K562 (cell line): ENCODE measurements around the gene YOD1. TPM values are rescaled to one million over a fixed set of nuclear protein-coding genes. Genes with fewer than 3 reads are reported as not detected.
A peak's percentile ranks its signal among the peaks of the same experiment; 100 is the strongest.

Experiments used
- ARID2 ChIP-seq: fragments of 450-650 bp; IDR thresholded peaks from 2 replicates; pipeline ENCODE4 v1.6.1; 2017; ENCODE audit warnings: antibody characterized with exemption, mild to moderate bottlenecking
- FOXK2 ChIP-seq, 2 experiments: fragments of 450-650 bp; IDR thresholded peaks in 1 of 2; conservative IDR thresholded peaks in 1 of 2; 2 replicates each; pipeline ENCODE4 v1.6.1; 2016; ENCODE audit warnings: low read depth in 2 of 2, mild to moderate bottlenecking in 1 of 2
- HDAC6 ChIP-seq: IDR thresholded peaks from 2 replicates; pipeline ENCODE4 v1.6.1; 2012; ENCODE audit warnings: low read depth, mild to moderate bottlenecking, control low read depth, inconsistent platforms, low read length, moderate library complexity
- MYC ChIP-seq, 2 experiments: fragments of 250-450 bp in 1 of 2; sonication (Bioruptor Pico) in 1 of 2; IDR thresholded peaks; 2 replicates each; pipeline versions ENCODE4 v1.5.1 to v1.6.1; 2012 to 2021; ENCODE audit warnings: low read depth in 2 of 2, borderline replicate concordance in 1 of 2, improper control_type of control experiment in 1 of 2, low read length in 1 of 2, mild to moderate bottlenecking in 1 of 2, moderate library complexity in 1 of 2
- NFE2 ChIP-seq: IDR thresholded peaks from 2 replicates; pipeline ENCODE4 v1.6.1; 2014; ENCODE audit warnings: antibody characterized with exemption, low read depth
- NR2F6 ChIP-seq: fragments of 450-650 bp; formaldehyde crosslinking; IDR thresholded peaks from 2 replicates; pipeline ENCODE4 v1.4.0; 2020; ENCODE audit warnings: mild to moderate bottlenecking
- ZNF253 ChIP-seq: fragments of 250-450 bp; sonication (Bioruptor Pico); conservative IDR thresholded peaks from 2 replicates; pipeline ENCODE4 v1.6.1; 2021; ENCODE audit warnings: mild to moderate bottlenecking
- ZNF589 ChIP-seq: fragments of 200-800 bp; sonication (Bioruptor generic); IDR thresholded peaks from 2 replicates; pipeline ENCODE4 v1.6.1; 2016; ENCODE audit warnings: low read depth, missing genetic modification characterization, missing compliant biosample characterization
- ZNF764 ChIP-seq: fragments of 250-450 bp; sonication (Bioruptor Pico); IDR thresholded peaks from 2 replicates; pipeline ENCODE4 v1.4.0; 2020; ENCODE audit warnings: low read depth, mild to moderate bottlenecking, moderate library complexity
- polyA plus RNA-seq, 8 experiments: library from polyadenylated mRNA; depleted of rRNA in 4 of 8; stranded (reverse) in 5 of 8; unstranded in 3 of 8; fragments of >200 nt; fragmentation: Nextera tagmentation in 2 of 8; fragmentation: Illumina TruSeq in 1 of 8; extraction: Ambion mirVana in 2 of 8; extraction: Trizol in 1 of 8; gene quantifications; 2 replicates each; pipeline versions ENCODE4 v1.2.1 to v1.2.3, GENCODE V29; 2011 to 2014; ENCODE audit warnings: inconsistent platforms in 1 of 8, missing spikeins in 1 of 8
- total RNA-seq, 7 experiments: library from RNA; depleted of rRNA in 6 of 7; stranded (reverse); fragments of >200 nt in 6 of 7; fragmentation: Illumina TruSeq in 2 of 7; extraction: Trizol in 2 of 7; gene quantifications; 2 replicates each; pipeline versions ENCODE4 v1.2.1 to v1.2.3, GENCODE V29; 2011 to 2021; ENCODE audit warnings: low replicate concordance in 1 of 7
- TF ChIP-seq, protein P1 (sequence below): fragments of 250-450 bp; sonication (Bioruptor Pico); IDR thresholded peaks from 2 replicates; pipeline ENCODE4 v1.6.1; 2021; ENCODE audit warnings: mild to moderate bottlenecking
- TF ChIP-seq, protein P2 (sequence below): fragments of 450-650 bp; IDR thresholded peaks from 2 replicates; pipeline ENCODE4 v1.6.1; 2014; ENCODE audit warnings: low read depth, mild to moderate bottlenecking, moderate library complexity, borderline replicate concordance
- TF ChIP-seq, protein P3 (sequence below): IDR thresholded peaks from 2 replicates; pipeline ENCODE4 v1.6.1; 2011; ENCODE audit not compliant: insufficient read length; ENCODE audit errors: extremely low read depth
- TF ChIP-seq, protein P4 (sequence below): fragments of 450-650 bp; formaldehyde crosslinking; IDR thresholded peaks from 2 replicates; pipeline ENCODE4 v1.4.0; 2020; ENCODE audit warnings: mild to moderate bottlenecking, moderate library complexity
- TF ChIP-seq, protein P5 (sequence below), 2 experiments: fragments of 450-650 bp; IDR thresholded peaks; 2 replicates each; pipeline ENCODE4 v1.6.1; 2016; ENCODE audit warnings: mild to moderate bottlenecking in 2 of 2, borderline replicate concordance in 1 of 2, low read depth in 1 of 2, moderate library complexity in 1 of 2

Gene YOD1
- total and polyA plus RNA-seq, 9 of the 15 experiments (the other 6 are each of a cell fraction or from before 2014, with no cell fraction given) = 18.2 to 78.1 (median 46.9) TPM

DNA sequence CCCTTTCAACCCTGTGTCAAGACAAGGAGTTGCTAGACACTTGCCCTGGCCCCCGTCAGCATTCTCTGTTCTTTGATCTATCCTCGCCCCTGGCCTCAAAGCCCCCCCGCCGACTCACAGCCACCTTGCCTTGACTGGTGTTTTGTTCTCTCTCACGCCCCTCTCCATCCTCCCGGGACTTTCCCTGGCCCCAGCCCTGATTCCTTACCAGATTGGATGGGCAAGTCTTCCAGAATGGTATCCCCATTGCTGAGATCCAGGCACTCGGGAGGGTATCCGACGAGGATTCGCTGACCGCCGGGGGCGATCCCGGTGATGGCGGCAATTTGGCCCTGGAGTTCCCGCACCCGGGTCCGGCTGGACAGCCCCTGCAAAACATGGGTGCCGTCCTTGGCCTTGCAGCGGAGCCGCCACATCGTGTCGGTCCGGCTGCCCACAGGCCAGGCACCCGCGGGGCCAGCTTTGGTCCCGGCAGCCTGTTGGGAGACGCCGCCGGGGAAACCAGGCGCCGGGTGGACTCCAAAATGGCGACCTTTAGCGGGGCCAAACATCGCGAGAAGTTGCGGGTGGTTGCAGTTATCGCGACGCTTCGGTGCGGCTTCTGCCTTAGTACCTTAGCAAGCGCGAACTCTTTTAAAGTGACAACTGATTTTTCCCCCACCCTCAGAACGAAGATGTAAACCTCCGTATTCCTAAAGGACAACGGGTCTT, 373 bp downstream of the YOD1 start (continued):
- TF ChIP-seq ARID2 = no peak
- TF ChIP-seq, protein P1, sequence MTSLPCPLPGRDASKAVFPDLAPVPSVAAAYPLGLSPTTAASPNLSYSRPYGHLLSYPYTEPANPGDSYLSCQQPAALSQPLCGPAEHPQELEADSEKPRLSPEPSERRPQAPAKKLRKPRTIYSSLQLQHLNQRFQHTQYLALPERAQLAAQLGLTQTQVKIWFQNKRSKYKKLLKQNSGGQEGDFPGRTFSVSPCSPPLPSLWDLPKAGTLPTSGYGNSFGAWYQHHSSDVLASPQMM (CRISPR knock-in tag) = no peak
- TF ChIP-seq, protein P2, sequence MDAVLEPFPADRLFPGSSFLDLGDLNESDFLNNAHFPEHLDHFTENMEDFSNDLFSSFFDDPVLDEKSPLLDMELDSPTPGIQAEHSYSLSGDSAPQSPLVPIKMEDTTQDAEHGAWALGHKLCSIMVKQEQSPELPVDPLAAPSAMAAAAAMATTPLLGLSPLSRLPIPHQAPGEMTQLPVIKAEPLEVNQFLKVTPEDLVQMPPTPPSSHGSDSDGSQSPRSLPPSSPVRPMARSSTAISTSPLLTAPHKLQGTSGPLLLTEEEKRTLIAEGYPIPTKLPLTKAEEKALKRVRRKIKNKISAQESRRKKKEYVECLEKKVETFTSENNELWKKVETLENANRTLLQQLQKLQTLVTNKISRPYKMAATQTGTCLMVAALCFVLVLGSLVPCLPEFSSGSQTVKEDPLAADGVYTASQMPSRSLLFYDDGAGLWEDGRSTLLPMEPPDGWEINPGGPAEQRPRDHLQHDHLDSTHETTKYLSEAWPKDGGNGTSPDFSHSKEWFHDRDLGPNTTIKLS = peak; percentile 91
- TF ChIP-seq, protein P3, sequence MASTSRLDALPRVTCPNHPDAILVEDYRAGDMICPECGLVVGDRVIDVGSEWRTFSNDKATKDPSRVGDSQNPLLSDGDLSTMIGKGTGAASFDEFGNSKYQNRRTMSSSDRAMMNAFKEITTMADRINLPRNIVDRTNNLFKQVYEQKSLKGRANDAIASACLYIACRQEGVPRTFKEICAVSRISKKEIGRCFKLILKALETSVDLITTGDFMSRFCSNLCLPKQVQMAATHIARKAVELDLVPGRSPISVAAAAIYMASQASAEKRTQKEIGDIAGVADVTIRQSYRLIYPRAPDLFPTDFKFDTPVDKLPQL = peak; percentile 36
- no peak for TF ChIP-seq HDAC6
- TF ChIP-seq ZNF764 (CRISPR knock-in tag) = no peak
- TF ChIP-seq, protein P4, sequence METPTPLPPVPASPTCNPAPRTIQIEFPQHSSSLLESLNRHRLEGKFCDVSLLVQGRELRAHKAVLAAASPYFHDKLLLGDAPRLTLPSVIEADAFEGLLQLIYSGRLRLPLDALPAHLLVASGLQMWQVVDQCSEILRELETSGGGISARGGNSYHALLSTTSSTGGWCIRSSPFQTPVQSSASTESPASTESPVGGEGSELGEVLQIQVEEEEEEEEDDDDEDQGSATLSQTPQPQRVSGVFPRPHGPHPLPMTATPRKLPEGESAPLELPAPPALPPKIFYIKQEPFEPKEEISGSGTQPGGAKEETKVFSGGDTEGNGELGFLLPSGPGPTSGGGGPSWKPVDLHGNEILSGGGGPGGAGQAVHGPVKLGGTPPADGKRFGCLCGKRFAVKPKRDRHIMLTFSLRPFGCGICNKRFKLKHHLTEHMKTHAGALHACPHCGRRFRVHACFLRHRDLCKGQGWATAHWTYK (CRISPR knock-in tag) = no peak
- peak; percentile 52 for TF ChIP-seq MYC (IDR thresholded peaks at IDR 0.05; ENCODE audit: low read depth, low read length)
- no peak for TF ChIP-seq MYC (CRISPR knock-in tag; IDR thresholded peaks at IDR 0.05; ENCODE audit: borderline replicate concordance, low read depth)
- TF ChIP-seq NR2F6 (CRISPR knock-in tag) = no peak
- no peak for TF ChIP-seq ZNF253
- no peak for TF ChIP-seq ZNF589 (CRISPR knock-in tag)
- TF ChIP-seq, protein P5, sequence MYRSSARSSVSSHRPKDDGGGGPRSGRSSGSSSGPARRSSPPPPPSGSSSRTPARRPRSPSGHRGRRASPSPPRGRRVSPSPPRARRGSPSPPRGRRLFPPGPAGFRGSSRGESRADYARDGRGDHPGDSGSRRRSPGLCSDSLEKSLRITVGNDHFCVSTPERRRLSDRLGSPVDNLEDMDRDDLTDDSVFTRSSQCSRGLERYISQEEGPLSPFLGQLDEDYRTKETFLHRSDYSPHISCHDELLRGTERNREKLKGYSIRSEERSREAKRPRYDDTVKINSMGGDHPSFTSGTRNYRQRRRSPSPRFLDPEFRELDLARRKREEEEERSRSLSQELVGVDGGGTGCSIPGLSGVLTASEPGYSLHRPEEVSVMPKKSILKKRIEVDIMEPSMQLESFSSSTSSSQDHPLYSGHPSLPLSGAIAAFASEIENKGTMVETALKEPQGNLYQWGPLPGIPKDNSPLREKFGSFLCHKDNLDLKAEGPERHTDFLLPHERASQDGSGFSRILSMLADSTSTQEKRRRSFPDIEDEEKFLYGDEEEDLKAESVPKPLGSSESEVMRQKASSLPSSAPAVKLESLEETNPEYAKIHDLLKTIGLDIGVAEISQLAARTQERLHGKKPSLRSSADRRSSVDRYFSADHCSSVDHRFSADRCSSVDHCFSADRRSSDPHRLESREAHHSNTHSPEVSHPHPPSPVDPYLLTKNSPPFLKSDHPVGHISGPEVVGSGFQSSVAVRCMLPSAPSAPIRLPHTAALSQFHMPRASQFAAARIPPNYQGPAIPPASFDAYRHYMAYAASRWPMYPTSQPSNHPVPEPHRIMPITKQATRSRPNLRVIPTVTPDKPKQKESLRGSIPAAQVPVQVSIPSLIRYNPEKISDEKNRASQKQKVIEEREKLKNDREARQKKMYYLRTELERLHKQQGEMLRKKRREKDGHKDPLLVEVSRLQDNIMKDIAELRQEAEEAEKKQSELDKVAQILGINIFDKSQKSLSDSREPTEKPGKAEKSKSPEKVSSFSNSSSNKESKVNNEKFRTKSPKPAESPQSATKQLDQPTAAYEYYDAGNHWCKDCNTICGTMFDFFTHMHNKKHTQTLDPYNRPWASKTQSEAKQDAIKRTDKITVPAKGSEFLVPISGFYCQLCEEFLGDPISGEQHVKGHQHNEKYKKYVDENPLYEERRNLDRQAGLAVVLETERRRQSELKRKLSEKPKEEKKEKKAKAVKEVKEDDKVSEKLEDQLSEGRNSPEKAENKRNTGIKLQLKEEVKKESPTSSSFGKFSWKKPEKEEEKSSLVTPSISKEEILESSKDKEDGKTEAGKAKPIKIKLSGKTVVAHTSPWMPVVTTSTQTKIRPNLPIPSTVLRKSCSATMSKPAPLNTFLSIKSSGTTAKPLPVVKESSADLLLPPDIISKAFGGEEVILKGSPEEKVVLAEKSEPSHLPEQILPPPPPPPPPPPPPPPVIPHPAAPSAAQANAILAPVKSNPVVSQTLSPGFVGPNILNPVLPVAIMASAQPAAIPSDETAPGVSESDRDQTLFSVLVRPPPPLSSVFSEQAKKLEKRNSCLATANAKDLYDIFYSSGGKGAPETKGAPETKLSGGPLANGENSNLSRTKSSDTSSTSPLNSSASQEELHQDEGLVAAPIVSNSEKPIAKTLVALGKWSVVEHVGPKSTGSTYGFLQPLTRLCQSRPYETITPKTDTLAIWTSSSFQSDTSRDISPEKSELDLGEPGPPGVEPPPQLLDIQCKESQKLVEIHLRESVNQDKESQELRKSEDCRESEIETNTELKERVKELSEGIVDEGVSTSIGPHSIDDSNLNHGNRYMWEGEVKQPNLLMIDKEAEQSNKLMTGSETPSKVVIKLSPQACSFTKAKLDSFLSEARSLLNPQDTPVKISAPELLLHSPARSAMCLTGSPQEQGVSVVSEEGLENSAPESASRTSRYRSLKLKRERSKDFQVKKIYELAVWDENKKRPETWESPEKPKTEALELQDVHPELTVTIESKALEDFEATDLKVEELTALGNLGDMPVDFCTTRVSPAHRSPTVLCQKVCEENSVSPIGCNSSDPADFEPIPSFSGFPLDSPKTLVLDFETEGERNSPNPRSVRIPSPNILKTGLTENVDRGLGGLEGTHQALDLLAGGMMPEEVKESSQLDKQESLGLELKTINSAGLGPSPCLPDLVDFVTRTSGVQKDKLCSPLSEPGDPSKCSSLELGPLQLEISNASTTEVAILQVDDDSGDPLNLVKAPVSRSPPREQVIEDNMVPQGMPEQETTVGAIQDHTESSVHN (IDR thresholded peaks at IDR 0.05; ENCODE audit: borderline replicate concordance in 1 of 2, low read depth in 1 of 2) = no peak
- no peak for TF ChIP-seq NFE2
- no peak for TF ChIP-seq FOXK2 (conservative IDR thresholded peaks at IDR 0.05 in 1 of 2, IDR thresholded peaks at IDR 0.05 in 1 of 2; ENCODE audit: low read depth in 2 of 2)
